AG20443 (cell line): ENCODE measurements around the gene TCFL5.
"Not testable (repeated sequence)": the region's sequence is repeated elsewhere in the genome, so short reads cannot be mapped to it uniquely, and the experiment has no call there.

Experiments used
- DNase-seq: peaks from one replicate; pipeline ENCODE4 v3.0.0; 2012; ENCODE audit warnings: low spot score, mixed read lengths

TCFL5 gene

GRCh38 chr20:62879275-62880146 is 17.9 kb upstream of the TCFL5 start:
- DNase-seq = no peak

GRCh38 chr20:62878244-62879038 is 16.8 kb upstream of the TCFL5 start:
- no peak for DNase-seq

- peak; percentile 81 for DNase-seq
Measured at GRCh38 chr20:62876902-62877816, 15.5 kb upstream of the TCFL5 start.

GRCh38 chr20:62876501-62876901 is 14.9 kb upstream of the TCFL5 start:
- no peak for DNase-seq

- peak; percentile 91 for DNase-seq
Measured at GRCh38 chr20:62875419-62876361, 14.1 kb upstream of the TCFL5 start.

GRCh38 chr20:62874964-62875344 is 13.3 kb upstream of the TCFL5 start:
- no peak for DNase-seq

- DNase-seq = not testable (repeated sequence)
Measured at GRCh38 chr20:62873681-62874031, 12.0 kb upstream of the TCFL5 start.

GRCh38 chr20:62873280-62873679 is 11.7 kb upstream of the TCFL5 start:
- DNase-seq = no peak

- DNase-seq = no peak
Measured at GRCh38 chr20:62872862-62873261, 11.2 kb upstream of the TCFL5 start.

GRCh38 chr20:62872184-62872847 is 10.7 kb upstream of the TCFL5 start:
- no peak for DNase-seq

- no peak for DNase-seq
Measured at GRCh38 chr20:62864207-62864606, 2.6 kb upstream of the TCFL5 start.

GRCh38 chr20:62860924-62861691 is 514 bp downstream of the TCFL5 start:
- DNase-seq = peak; percentile 60

GRCh38 chr20:62860391-62860923 is 1.2 kb downstream of the TCFL5 start:
- no peak for DNase-seq

- no peak for DNase-seq
Measured at GRCh38 chr20:62859721-62860120, 1.9 kb downstream of the TCFL5 start.

- DNase-seq = no peak
Measured at GRCh38 chr20:62858058-62858830, 3.4 kb downstream of the TCFL5 start.

- no peak for DNase-seq
Measured at GRCh38 chr20:62856931-62857619, 4.5 kb downstream of the TCFL5 start.

- no peak for DNase-seq
Measured at GRCh38 chr20:62855120-62855519, 6.5 kb downstream of the TCFL5 start.

- DNase-seq = no peak
Measured at GRCh38 chr20:62854121-62854520, 7.5 kb downstream of the TCFL5 start.
